ENCODE results near the gene MAP3K2. TPM values are rescaled to one million over a fixed set of nuclear protein-coding genes. Genes with fewer than 3 reads are reported as not detected.

MAP3K2 gene
- total RNA-seq, 3 donors from 2014 or later (not counting 1 experiment from before 2014, with no cell fraction given): 99.4 to 109 (median 106) TPM

GRCh38 chr2:127400897-127401756 lies 13.4 kb upstream of the MAP3K2 start:
- no peaks in the 10 kb centered on the region for H3K36me3 Mint-ChIP-seq
- no peak for ATAC-seq
- DNase-seq: no peak
- intact Hi-C loops (cut with micrococcal nuclease): loop anchor here (10.0 kb wide), 1 partner anchor 316 kb away; no protein-coding TSS in a partner anchor
- H3K27me3 ChIP-seq (ENCODE audit: control insufficient read depth, insufficient read depth, low read length): no peaks in the 10 kb centered on the region
- H3K9me3 Mint-ChIP-seq: no peaks in the 10 kb centered on the region
- H3K27ac Mint-ChIP-seq: no peak overlapping the region
- WGBS (ENCODE audit: insufficient coverage): 94% methylated on average over 39 of the region's 39 CpGs
- H3K4me3 Mint-ChIP-seq: no peak overlapping the region
- no peak for TF ChIP-seq CTCF (IDR thresholded peaks at IDR 0.05)
- H3K9me3 ChIP-seq (ENCODE audit: control insufficient read depth, insufficient read depth, low read length): no peaks in the 10 kb centered on the region
- no peak overlapping the region for H3K27ac ChIP-seq (ENCODE audit: low read length)
- no peaks in the 10 kb centered on the region for H3K4me1 ChIP-seq (ENCODE audit: control insufficient read depth, insufficient read depth, low read length)
- no peaks in the 10 kb centered on the region for H3K36me3 ChIP-seq (ENCODE audit: control insufficient read depth, insufficient read depth, low read length)
- peaks cover 0 to 6% of the 10 kb centered on the region in 2 donors for H3K27me3 Mint-ChIP-seq (ENCODE audit: low read depth in 2 of 2)
- no peaks in the 10 kb centered on the region for H3K4me1 Mint-ChIP-seq
- no peak overlapping the region for H3K4me3 ChIP-seq (ENCODE audit: low read length)

- Mint-ChIP-seq H3K27me3 (ENCODE audit: low read depth in 2 of 2) (peaks cover 0 to 6% of the 10 kb centered on the region in 2 donors), H3K9me3 (no peaks in the 10 kb centered on the region), H3K36me3 (no peaks in the 10 kb centered on the region), H3K4me3 (no peak overlapping the region), H3K27ac (no peak overlapping the region), H3K4me1 (no peaks in the 10 kb centered on the region)
- no peak for TF ChIP-seq CTCF (IDR thresholded peaks at IDR 0.05)
- Histone ChIP-seq H3K9me3 (ENCODE audit: control insufficient read depth, insufficient read depth, low read length) (no peaks in the 10 kb centered on the region), H3K27ac (ENCODE audit: low read length) (no peak overlapping the region), H3K27me3 (ENCODE audit: control insufficient read depth, insufficient read depth, low read length) (no peaks in the 10 kb centered on the region), H3K4me1 (ENCODE audit: control insufficient read depth, insufficient read depth, low read length) (no peaks in the 10 kb centered on the region), H3K4me3 (ENCODE audit: low read length) (no peak overlapping the region), H3K36me3 (ENCODE audit: control insufficient read depth, insufficient read depth, low read length) (no peaks in the 10 kb centered on the region)
- intact Hi-C loops (cut with micrococcal nuclease): loop anchor here (10.0 kb wide), 1 partner anchor 316 kb away; no protein-coding TSS in a partner anchor
- ATAC-seq (no peak), DNase-seq (no peak)
- 89% methylated on average over 9 of the region's 9 CpGs for WGBS (ENCODE audit: insufficient coverage)
Measured at GRCh38 chr2:127400533-127400896, 12.7 kb upstream of the MAP3K2 start.

- Mint-ChIP-seq H3K4me3 (no peak overlapping the region), H3K36me3 (no peaks in the 10 kb centered on the region), H3K9me3 (no peaks in the 10 kb centered on the region), H3K4me1 (no peaks in the 10 kb centered on the region), H3K27me3 (ENCODE audit: low read depth in 2 of 2) (peaks cover 0 to 6% of the 10 kb centered on the region in 2 donors), H3K27ac (peak overlapping the region in 1 of 2 donors; percentile 57)
- no peak overlapping the region for H3K27ac ChIP-seq (ENCODE audit: low read length)
- DNase-seq (peak in 1 of 2 donors; percentile 32), ATAC-seq (peak in 2 of 3 donors; percentile 57 to 79)
- H3K4me1 ChIP-seq (ENCODE audit: control insufficient read depth, insufficient read depth, low read length): no peaks in the 10 kb centered on the region
- intact Hi-C loops (cut with micrococcal nuclease): no loop called here
- H3K36me3 ChIP-seq (ENCODE audit: control insufficient read depth, insufficient read depth, low read length): no peaks in the 10 kb centered on the region
- no peak overlapping the region for H3K4me3 ChIP-seq (ENCODE audit: low read length)
- no peaks in the 10 kb centered on the region for H3K9me3 ChIP-seq (ENCODE audit: control insufficient read depth, insufficient read depth, low read length)
- no peaks in the 10 kb centered on the region for H3K27me3 ChIP-seq (ENCODE audit: control insufficient read depth, insufficient read depth, low read length)
- TF ChIP-seq CTCF (IDR thresholded peaks at IDR 0.05): no peak
- WGBS (ENCODE audit: insufficient coverage): 32% methylated on average over 4 of the region's 4 CpGs
Measured at GRCh38 chr2:127398239-127398590, 10.4 kb upstream of the MAP3K2 start.

All from natural killer cell (primary cell).